Lower leg skin (tissue), 4 donors: ENCODE results near the gene LMNB1. TPM values are rescaled to one million over a fixed set of nuclear protein-coding genes. Genes with fewer than 3 reads are reported as not detected.
"Not testable (repeated sequence)": the region's sequence is repeated elsewhere in the genome, so short reads cannot be mapped to it uniquely, and the experiment has no call there.

ENCODE experiments used
- DNase-seq, 2 donors: peaks; one replicate each; pipeline ENCODE4 v3.0.0-alpha.2; 2019; ENCODE audit warnings: low spot score in 2 of 2
- H3K4me3 ChIP-seq: fragments of 200-600 bp; sonication (generic); 2 replicates; pipeline ENCODE4 v1.5.1; 2017; ENCODE audit warnings: mild to moderate bottlenecking, low read depth; ENCODE audit not compliant: poor library complexity, severe bottlenecking
- CTCF ChIP-seq, 3 donors: fragments of 450-650 bp; IDR thresholded peaks; one replicate each; pipeline ENCODE4 v1.5.1; 2016; ENCODE audit warnings: antibody characterized with exemption in 3 of 3, mild to moderate bottlenecking in 3 of 3, moderate library complexity in 2 of 3
- POLR2A ChIP-seq, 2 donors: fragments of 450-650 bp; IDR thresholded peaks; one replicate each; pipeline ENCODE4 v1.6.1; 2016 to 2017; ENCODE audit warnings: antibody characterized with exemption in 2 of 2, mild to moderate bottlenecking in 1 of 2, moderate library complexity in 1 of 2
- WGBS, 2 donors: methylation state at CpG; one replicate each; pipeline ENCODE4 v1.1.5; 2018; 5-methylcytosine and 5-hydroxymethylcytosine counted together
- intact Hi-C: fragments of 100-400 bp; cut with DNase I; formaldehyde crosslinking; loops from one replicate; pipeline ENCODE4 v1.15.0; 2023; ENCODE audit warnings: low total_unique reads
- total RNA-seq, 4 donors: library from RNA; depleted of rRNA; stranded (reverse); fragments of >200 nt; gene quantifications; one replicate each; pipeline ENCODE4 v1.1.0, GENCODE V29; 2016

Gene LMNB1
- total RNA-seq, 4 donors from 2014 or later = 9.2 to 20.7 (median 9.9) TPM

- no peak for DNase-seq
- intact Hi-C loops = no loop called here
- TF ChIP-seq POLR2A (IDR thresholded peaks at IDR 0.05) = no peak
- WGBS, 2 donors = 72 to 89% methylated on average over 4 of the region's 4 CpGs
- no peak overlapping the region for H3K4me3 ChIP-seq
Observed at GRCh38 chr5:126812199-126812570, 35.2 kb downstream of the LMNB1 start.

GRCh38 chr5:126813799-126814198 lies 36.9 kb downstream of the LMNB1 start:
- H3K4me3 ChIP-seq, intact Hi-C loops, DNase-seq: not testable (repeated sequence)
- 92% methylated on average over 9 of the region's 9 CpGs for WGBS, 2 donors

GRCh38 chr5:126814721-126815404 lies 37.9 kb downstream of the LMNB1 start:
- intact Hi-C loops = no loop called here
- TF ChIP-seq CTCF (IDR thresholded peaks at IDR 0.05) = no peak
- TF ChIP-seq POLR2A (IDR thresholded peaks at IDR 0.05) = no peak
- H3K4me3 ChIP-seq = no peak overlapping the region
- WGBS, 2 donors = 97 to 98% methylated on average over 2 of the region's 2 CpGs
- DNase-seq = no peak

- 98 to 99% methylated on average over 8 of the region's 8 CpGs for WGBS, 2 donors
- no peak for TF ChIP-seq CTCF (IDR thresholded peaks at IDR 0.05)
- TF ChIP-seq POLR2A (IDR thresholded peaks at IDR 0.05) = no peak
- no peak overlapping the region for H3K4me3 ChIP-seq
- intact Hi-C loops = no loop called here
- no peak for DNase-seq
Observed at GRCh38 chr5:126816649-126817048, 39.7 kb downstream of the LMNB1 start.

GRCh38 chr5:126818736-126819135 lies 41.8 kb downstream of the LMNB1 start:
- DNase-seq = no peak
- no peak overlapping the region for H3K4me3 ChIP-seq
- intact Hi-C loops = no loop called here
- 94 to 95% methylated on average over 4 of the region's 4 CpGs for WGBS, 2 donors
- TF ChIP-seq CTCF (IDR thresholded peaks at IDR 0.05) = no peak
- no peak for TF ChIP-seq POLR2A (IDR thresholded peaks at IDR 0.05)

GRCh38 chr5:126819253-126819652 lies 42.3 kb downstream of the LMNB1 start:
- intact Hi-C loops = no loop called here
- 95 to 97% methylated on average over 5 of the region's 5 CpGs for WGBS, 2 donors
- no peak for DNase-seq
- TF ChIP-seq POLR2A (IDR thresholded peaks at IDR 0.05) (no peak), CTCF (IDR thresholded peaks at IDR 0.05) (no peak)
- H3K4me3 ChIP-seq = no peak overlapping the region

GRCh38 chr5:126826619-126827215 lies 49.8 kb downstream of the LMNB1 start:
- H3K4me3 ChIP-seq = no peak overlapping the region
- no peak for DNase-seq
- intact Hi-C loops = no loop called here
- WGBS, 2 donors = 67 to 73% methylated on average over 3 of the region's 3 CpGs
- TF ChIP-seq POLR2A (IDR thresholded peaks at IDR 0.05) = no peak
- no peak for TF ChIP-seq CTCF (IDR thresholded peaks at IDR 0.05)
